Activated CD8-positive, alpha-beta memory T cell treated with anti-CD3 and anti-CD28 coated beads for 1 hour (primary cell): ENCODE results near the gene ARHGEF16.

Source experiments
- DNase-seq, 2 donors: peaks; one replicate each; pipeline ENCODE4 v3.0.0-alpha.2; 2020; ENCODE audit warnings: low read depth in 1 of 2; ENCODE audit errors: extremely low read depth in 1 of 2

Gene ARHGEF16

GRCh38 chr1:3515272-3515671, 60.8 kb downstream of the ARHGEF16 start:
- no peak for DNase-seq

DNA sequence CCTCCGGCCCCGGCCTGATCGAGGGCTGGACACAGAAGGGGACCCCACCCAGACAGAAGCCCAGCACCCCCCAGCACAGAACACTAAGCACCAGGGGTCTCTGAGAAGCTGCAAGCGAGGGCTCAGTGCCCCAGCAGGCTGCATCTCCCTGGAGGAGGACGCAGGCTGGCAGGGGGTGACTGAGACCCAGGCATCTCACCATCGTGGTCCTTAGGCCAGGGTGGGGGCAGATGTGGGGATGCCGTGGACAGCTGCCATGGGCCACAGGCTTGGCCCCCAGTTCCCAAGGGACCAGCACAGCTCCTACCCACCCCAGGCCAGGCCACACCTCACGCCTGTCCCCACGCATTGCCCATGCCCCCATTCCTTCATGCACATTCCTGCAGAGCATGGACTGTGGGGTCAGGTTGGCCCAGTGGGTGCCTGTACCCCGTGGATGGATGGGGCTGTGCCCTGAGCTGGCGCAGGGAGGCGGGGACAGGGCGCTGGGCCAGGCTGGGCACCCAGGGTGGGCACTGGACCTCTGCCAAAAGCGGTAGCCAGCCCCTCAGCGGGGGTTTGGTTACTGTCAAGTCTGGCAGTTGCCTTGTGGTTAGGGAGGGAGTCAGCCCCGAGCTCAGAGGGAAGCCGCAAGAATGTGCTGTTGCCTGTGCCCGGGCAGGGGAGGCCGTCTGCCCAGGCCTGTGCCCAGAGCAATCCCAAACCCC, 61.5 kb downstream of the ARHGEF16 start:
- DNase-seq, result no peak

GRCh38 chr1:3516481-3516869, 62.0 kb downstream of the ARHGEF16 start:
- DNase-seq, result no peak

DNA sequence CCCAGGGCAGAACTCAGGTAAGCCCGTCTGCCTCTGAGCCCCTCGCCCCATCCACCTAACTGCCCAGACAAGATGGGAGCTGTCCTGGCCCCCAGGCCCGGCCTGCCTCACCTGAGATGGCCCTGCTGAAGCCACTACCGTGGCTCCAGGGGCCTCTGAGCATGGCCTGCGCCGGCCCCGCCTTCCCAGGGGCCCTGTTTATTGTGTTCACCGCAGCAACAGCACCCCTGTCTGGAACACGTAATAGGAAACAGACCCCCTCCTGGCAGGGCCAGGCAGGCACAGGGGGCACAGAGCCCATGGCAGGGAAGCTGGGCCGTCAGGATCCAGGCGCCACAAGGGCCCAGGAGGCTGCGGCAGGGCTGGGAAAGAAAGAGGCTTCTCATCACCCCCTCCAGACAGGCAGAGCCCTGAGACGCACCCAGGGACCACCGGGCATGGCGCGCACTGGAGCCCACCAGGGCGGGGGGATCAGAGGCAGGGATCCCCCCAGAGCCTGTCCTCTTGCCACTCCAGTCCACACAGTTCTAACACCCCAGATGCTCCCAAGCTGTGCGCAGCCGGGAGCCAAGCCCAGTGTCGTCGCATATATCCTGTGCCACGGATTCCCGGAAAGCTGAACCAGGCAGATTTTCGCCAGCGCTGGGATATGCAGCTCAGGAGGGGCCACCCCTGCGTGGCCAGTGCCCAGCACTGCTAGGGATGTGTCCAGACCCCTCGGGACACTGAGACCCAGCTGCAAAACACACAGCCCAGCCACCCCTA, 62.6 kb downstream of the ARHGEF16 start:
- DNase-seq, result no peak

DNA sequence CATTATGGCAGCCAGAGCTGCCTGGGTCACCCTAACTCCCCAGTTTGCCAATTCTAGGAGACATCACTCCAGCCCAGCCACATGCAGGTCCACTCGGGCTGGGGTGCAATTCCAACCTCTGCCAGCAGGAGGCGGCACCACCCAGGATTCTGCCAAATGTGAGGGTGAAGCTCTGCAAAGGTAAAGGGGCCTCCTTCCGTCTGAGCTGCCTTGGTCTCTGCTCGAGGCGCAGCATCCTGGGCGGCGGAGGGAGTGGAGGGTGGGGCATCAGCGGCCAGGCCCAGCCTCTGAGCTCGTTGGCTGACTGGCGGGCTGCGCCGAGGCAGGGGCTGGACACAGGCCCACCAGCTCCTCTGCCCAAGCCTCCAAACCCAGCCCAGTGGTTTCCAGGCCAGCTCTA, 63.8 kb downstream of the ARHGEF16 start:
- DNase-seq, result no peak

DNA sequence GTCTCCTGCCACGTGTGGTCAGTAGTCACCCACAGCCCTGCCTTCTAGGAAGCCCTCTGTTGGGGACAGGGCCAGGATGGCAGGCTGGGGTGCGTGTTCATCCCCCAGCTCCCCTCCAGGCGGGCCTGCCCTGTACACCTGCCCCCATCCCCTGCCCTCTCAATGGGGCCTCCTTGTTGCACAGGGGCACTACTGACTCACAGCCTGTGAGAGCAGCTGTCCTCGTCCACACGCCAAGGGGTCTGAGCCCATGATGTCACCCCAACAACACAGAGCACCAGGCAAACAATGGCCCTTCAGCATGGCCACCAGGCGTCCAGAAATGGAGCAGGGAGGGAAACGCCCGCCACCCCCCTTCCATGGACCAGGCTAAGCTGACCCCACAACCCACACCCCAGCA, 64.3 kb downstream of the ARHGEF16 start:
- no peak for DNase-seq

- DNase-seq, result no peak
These were observed 64.9 kb downstream of the ARHGEF16 start for GRCh38 chr1:3519301-3519885.

GRCh38 chr1:3520419-3521378, 66.2 kb downstream of the ARHGEF16 start:
- no peak for DNase-seq

- DNase-seq, result no peak
These were observed 67.0 kb downstream of the ARHGEF16 start for GRCh38 chr1:3521426-3521825.

DNA sequence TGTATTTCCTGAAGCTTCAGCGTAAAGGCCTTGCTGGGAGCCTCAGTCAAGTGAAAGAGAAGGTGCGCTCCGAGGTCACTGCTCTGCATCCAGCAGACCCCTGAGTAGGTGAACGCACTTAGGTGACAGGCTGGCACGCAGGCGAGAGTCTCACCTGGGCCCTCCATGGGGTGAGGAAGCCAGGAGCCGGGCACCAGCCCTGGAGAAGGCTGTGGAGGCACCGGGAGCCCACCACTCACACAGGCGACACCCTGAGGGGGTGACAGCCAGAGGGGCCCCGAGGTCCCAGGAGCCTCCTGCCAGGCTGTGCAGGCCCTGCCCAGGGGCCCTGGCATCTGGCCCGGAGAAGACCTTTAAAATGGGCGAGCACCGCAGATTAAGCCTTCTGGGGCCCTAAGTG, 67.6 kb downstream of the ARHGEF16 start:
- DNase-seq, result no peak

GRCh38 chr1:3522564-3523265, 68.2 kb downstream of the ARHGEF16 start:
- no peak for DNase-seq

- DNase-seq, result no peak
These were observed 69.5 kb downstream of the ARHGEF16 start for GRCh38 chr1:3523980-3524379.

DNA sequence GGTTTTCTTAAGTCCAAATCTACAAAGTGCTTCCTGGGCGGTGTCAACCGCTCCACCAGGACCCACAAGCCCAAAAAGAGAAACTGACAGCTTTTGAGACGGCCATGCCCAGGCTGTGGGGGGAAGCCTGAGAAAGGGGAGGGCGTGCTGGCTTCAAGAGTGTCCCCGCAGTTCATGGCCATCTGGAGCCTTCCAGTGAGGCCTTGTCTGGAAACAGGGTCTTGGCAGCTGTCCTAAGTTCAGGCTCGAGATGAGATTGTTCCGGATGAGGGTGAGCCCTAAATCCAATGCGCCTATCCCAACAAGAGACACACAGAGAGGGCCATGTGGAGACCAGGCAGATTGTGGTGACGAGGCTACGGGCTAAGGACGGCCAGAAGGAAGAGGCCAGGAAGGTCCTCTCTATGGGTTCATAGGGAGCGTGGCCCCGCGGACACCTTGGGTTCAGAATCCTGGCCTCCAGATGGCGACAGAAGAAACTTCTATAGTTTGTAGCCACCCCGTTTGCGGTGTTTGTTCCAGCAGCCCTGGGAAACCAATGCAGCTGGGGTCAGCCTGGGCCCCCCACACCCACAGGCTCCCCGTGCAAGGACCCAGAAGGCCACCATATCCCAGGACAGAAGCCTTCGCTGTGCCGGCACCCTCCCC, 70.2 kb downstream of the ARHGEF16 start:
- no peak for DNase-seq

- DNase-seq, result no peak
These were observed 71.4 kb downstream of the ARHGEF16 start for GRCh38 chr1:3525551-3526482.

DNA sequence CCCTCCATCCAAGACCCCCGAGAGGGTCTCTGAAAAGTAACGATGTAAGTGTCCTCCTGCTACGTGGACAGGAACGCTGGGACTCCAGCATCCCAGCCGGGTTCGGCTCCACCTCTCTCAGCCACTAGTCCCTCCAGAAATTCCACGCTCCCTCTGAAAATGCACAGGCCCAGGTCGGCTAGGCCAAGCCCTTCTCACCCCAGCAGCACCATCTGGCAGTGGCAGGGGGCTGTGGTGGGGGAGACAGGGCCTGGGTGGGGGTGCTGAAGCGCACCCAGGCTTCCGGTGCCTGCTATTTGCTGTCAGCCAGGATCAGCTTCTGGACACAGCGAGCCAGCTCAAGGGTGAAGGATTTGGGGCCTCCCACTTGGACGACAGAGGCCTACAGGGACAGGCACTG, 73.3 kb downstream of the ARHGEF16 start:
- DNase-seq, result no peak

- no peak for DNase-seq
These were observed 74.7 kb downstream of the ARHGEF16 start for GRCh38 chr1:3529099-3529729.

GRCh38 chr1:3530086-3530925, 75.8 kb downstream of the ARHGEF16 start:
- no peak for DNase-seq
